Measurements from ENCODE around the gene NF2.

Gene NF2

GRCh38 chr22:29639096-29639495 lies 35.7 kb downstream of the NF2 start:
- Histone ChIP-seq H3K9ac (no peak overlapping the region), H3K27ac (no peak overlapping the region), H4K20me1 (peaks cover 39% of the 10 kb centered on the region), H3K4me2 (no peak overlapping the region), H3K4me1 (peaks cover under 1% of the 10 kb centered on the region; the same call in 1 of the 2 replicates), H3K27me3 (no peaks in the 10 kb centered on the region), H3K9me3 (peaks cover 8% of the 10 kb centered on the region; the same call in 1 of the 2 replicates), H3K36me3 (peaks cover 66% of the 10 kb centered on the region), H3K4me3 (no peak overlapping the region)
- TF ChIP-seq Cebpa-rat (IDR thresholded peaks at IDR 0.05): no peak

DNA sequence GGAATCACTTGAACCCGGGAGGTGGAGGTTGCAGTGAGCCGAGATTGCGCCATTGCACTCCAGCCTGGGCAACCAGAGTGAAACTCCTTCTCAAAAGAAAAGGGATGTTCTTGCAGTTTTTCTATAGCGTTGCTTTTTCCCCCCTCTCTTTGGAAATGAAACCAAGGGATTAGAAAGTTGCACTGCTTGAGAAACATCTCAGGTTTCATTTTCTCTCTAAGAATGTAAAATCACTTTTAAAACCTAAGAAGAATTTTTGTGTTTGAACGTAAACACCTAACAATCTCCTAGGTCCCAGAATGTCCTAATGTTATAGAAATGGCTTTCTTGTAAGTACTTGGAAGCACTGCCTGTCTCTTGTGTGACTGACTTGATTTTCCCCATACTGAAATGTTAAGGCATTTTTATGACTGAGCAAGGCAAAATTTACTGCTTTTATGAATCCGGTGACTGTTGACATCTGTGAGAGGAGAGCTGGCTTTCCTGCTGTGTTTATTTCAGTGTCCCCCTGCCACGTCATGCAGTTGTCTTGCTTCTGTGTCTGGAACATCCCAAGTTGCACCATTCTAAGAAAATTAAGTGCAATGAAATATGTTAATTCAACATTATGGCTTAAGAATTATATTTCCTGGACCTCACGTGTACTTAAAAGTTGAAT lies 37.7 kb downstream of the NF2 start:
- H3K27me3 ChIP-seq: no peaks in the 10 kb centered on the region
- H3K4me3 ChIP-seq: no peak overlapping the region
- peaks cover 8% of the 10 kb centered on the region; the same call in 1 of the 2 replicates for H3K9me3 ChIP-seq
- H3K27ac ChIP-seq: no peak overlapping the region
- H3K36me3 ChIP-seq: peaks cover 82% of the 10 kb centered on the region
- TF ChIP-seq Cebpa-rat (IDR thresholded peaks at IDR 0.05): no peak
- peaks cover 18% of the 10 kb centered on the region for H4K20me1 ChIP-seq
- H3K4me2 ChIP-seq: no peak overlapping the region
- no peaks in the 10 kb centered on the region for H3K4me1 ChIP-seq
- H3K9ac ChIP-seq: no peak overlapping the region

GRCh38 chr22:29641700-29642330 lies 38.4 kb downstream of the NF2 start:
- peaks cover 8% of the 10 kb centered on the region; the same call in 1 of the 2 replicates for H3K9me3 ChIP-seq
- TF ChIP-seq Cebpa-rat (IDR thresholded peaks at IDR 0.05): no peak
- no peaks in the 10 kb centered on the region for H3K27me3 ChIP-seq
- peaks cover 85% of the 10 kb centered on the region for H3K36me3 ChIP-seq
- H3K27ac ChIP-seq: no peak overlapping the region
- no peaks in the 10 kb centered on the region for H3K4me1 ChIP-seq
- no peak overlapping the region for H3K4me2 ChIP-seq
- H3K9ac ChIP-seq: no peak overlapping the region
- H3K4me3 ChIP-seq: no peak overlapping the region
- H4K20me1 ChIP-seq: peaks cover 11% of the 10 kb centered on the region

- Histone ChIP-seq H3K4me1 (no peaks in the 10 kb centered on the region), H4K20me1 (peaks cover 3% of the 10 kb centered on the region), H3K4me2 (no peak overlapping the region), H3K9me3 (peaks cover 8% of the 10 kb centered on the region; the same call in 1 of the 2 replicates), H3K27ac (no peak overlapping the region), H3K9ac (no peak overlapping the region), H3K36me3 (peaks cover 82% of the 10 kb centered on the region), H3K27me3 (no peaks in the 10 kb centered on the region), H3K4me3 (no peak overlapping the region)
- TF ChIP-seq Cebpa-rat (IDR thresholded peaks at IDR 0.05): no peak
Observed at GRCh38 chr22:29642694-29643093, 39.3 kb downstream of the NF2 start.

DNA sequence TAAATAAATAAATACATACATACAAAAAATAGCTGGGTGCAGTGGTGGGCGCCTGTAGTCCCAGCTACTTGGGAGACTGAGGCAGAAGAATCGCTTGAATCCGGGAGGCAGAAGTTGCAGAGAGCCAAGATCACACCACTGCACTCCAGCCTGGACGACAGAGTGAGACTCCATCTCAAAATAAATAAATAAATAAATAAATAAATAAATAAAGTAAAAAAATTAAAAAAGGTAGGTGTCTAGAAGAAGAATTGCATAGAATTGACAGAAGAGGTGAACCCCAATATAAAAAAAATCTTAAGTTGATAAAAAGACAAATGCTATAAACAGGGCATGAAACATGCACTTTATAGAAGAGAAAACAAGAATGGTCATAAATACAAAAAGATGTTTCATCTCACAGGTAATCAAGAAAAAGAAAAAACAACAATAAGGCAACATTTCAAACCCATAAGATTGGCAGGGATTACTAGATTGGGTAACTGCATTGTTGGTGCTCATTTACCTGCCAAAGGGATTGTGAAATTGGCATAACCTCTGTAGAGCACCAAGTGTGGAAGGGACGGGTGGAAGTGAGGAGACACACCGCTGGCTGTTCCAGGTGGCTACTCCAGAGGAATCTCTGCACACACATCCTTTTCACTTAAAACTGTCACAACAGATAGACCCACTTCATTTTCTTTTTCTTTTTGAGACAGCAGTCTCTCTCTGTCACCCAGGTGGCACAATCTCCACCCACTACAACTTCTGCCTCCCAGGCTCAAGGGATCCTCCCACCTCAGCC lies 44.7 kb downstream of the NF2 start:
- Histone ChIP-seq H3K36me3 (peaks cover 47% of the 10 kb centered on the region), H3K27ac (no peak overlapping the region)
- TF ChIP-seq Cebpa-rat (IDR thresholded peaks at IDR 0.05): no peak

DNA sequence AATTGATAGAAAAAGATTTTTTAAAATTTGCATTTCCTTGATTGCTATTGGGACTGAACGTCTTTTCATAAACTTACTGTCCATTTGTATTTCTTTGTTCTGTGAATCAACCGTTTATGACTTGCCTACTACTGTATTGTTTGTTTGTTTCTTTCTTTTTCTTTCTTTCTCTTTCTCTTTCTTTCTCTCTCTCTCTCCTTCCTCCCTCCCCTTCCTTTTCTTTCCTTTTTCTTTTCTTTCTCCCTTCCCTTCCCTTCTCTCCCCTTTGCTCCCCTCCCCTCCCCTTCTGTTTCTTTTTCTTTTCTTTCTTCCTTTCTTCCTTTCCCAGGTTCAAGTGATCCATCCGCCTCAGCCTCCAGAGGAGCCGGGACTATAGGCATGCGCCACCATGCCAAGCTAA lies 46.9 kb downstream of the NF2 start:
- no peaks in the 10 kb centered on the region for H3K9me3 ChIP-seq
- H4K20me1 ChIP-seq: no peaks in the 10 kb centered on the region
- H3K4me3 ChIP-seq: no peak overlapping the region
- no peak overlapping the region for H3K4me2 ChIP-seq
- H3K36me3 ChIP-seq: peaks cover 48% of the 10 kb centered on the region
- TF ChIP-seq Cebpa-rat (IDR thresholded peaks at IDR 0.05): no peak
- H3K27ac ChIP-seq: no peak overlapping the region
- H3K9ac ChIP-seq: no peak overlapping the region
- peaks cover 8% of the 10 kb centered on the region for H3K4me1 ChIP-seq
- H3K27me3 ChIP-seq: no peaks in the 10 kb centered on the region

More for the DNA sequence above, 44.7 kb downstream of the NF2 start:
- Histone ChIP-seq H3K4me1 (no peaks in the 10 kb centered on the region), H4K20me1 (no peaks in the 10 kb centered on the region), H3K4me3 (no peak overlapping the region), H3K4me2 (no peak overlapping the region), H3K9ac (no peak overlapping the region), H3K27me3 (no peaks in the 10 kb centered on the region), H3K9me3 (peaks cover 2% of the 10 kb centered on the region; the same call in 1 of the 2 replicates)

DNA sequence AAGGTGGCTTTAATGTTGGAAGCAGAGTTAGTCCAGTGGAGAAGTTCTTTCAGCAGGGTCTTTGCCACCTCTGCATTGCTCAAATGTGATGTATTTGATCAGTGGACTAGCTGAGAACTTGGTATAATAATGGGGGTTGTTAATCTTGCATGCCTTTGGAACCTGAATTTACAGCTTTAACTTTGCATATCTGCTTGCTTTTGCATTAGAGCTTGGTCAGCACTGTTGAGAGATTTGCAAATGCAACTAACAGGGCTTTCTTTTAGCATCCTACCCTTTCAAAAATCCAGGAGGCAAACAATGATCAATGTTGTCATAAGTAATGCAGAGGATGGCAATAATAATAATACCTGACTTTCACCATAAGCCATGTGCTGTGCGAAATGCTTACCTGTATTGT lies 48.2 kb downstream of the NF2 start:
- Histone ChIP-seq H4K20me1 (no peaks in the 10 kb centered on the region), H3K9me3 (no peaks in the 10 kb centered on the region), H3K4me1 (peaks cover 8% of the 10 kb centered on the region), H3K4me3 (no peak overlapping the region), H3K27ac (no peak overlapping the region), H3K27me3 (no peaks in the 10 kb centered on the region), H3K36me3 (peaks cover 49% of the 10 kb centered on the region), H3K4me2 (no peak overlapping the region), H3K9ac (no peak overlapping the region)
- TF ChIP-seq Cebpa-rat (IDR thresholded peaks at IDR 0.05): no peak

- Histone ChIP-seq H3K4me1 (peaks cover 22% of the 10 kb centered on the region), H3K27ac (no peak overlapping the region), H4K20me1 (no peaks in the 10 kb centered on the region), H3K27me3 (no peaks in the 10 kb centered on the region), H3K9ac (no peak overlapping the region), H3K4me2 (peak overlapping the region; percentile 25; the same call in 1 of the 2 replicates), H3K4me3 (no peak overlapping the region), H3K9me3 (no peaks in the 10 kb centered on the region), H3K36me3 (peaks cover 56% of the 10 kb centered on the region)
- no peak for TF ChIP-seq Cebpa-rat (IDR thresholded peaks at IDR 0.05)
Observed at GRCh38 chr22:29654420-29654819, 51.0 kb downstream of the NF2 start.

DNA sequence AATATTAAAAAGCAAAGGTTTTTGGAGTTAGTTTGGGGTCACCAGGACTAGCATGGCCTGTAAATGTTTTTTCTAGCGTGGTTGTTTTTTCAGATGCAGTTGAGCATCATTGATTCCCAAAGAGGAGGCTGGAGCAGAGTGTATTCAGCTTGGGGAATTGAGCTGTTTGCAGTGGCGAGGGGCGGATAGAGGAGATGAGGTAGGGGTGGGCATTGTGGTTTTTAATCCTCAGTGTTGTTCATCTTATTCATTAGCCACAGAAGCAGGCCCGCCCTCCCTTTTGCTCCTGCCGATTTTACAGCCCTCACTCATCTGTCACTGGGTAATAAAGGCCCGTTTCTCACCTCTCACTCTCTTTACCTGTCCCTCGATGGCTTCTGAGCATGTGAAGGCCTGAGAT lies 51.4 kb downstream of the NF2 start:
- no peak for TF ChIP-seq Cebpa-rat (IDR thresholded peaks at IDR 0.05)
- Histone ChIP-seq H3K27me3 (no peaks in the 10 kb centered on the region), H3K9ac (no peak overlapping the region), H4K20me1 (no peaks in the 10 kb centered on the region), H3K4me3 (no peak overlapping the region), H3K9me3 (no peaks in the 10 kb centered on the region), H3K36me3 (peaks cover 59% of the 10 kb centered on the region), H3K27ac (no peak overlapping the region), H3K4me1 (peaks cover 22% of the 10 kb centered on the region), H3K4me2 (peak overlapping the region; percentile 25; the same call in 1 of the 2 replicates)

DNA sequence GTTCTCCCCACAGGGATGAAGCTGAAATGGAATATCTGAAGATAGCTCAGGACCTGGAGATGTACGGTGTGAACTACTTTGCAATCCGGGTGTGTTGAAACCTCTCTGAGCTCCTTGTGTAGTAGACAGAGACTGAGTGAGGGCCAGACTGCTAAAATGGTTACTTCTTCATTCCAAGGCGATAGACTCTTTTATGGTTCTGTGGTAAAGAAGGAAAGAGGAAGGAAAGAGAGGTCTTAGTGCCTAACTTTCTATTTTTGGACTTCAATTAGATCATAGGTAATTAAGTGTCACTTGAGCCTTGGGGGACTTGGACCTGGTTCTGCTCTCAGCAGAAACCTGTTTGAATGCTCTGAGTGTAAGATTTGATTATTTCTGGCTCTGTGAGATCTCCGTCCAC lies 54.7 kb downstream of the NF2 start:
- no peaks in the 10 kb centered on the region for H3K9me3 ChIP-seq
- H3K27ac ChIP-seq: peak overlapping the region; percentile 48; the same call in 1 of the 2 replicates
- no peak overlapping the region for H3K4me3 ChIP-seq
- H3K4me1 ChIP-seq: peaks cover 35% of the 10 kb centered on the region
- H3K9ac ChIP-seq: no peak overlapping the region
- H3K27me3 ChIP-seq: no peaks in the 10 kb centered on the region
- peak overlapping the region; percentile 61 for H3K4me2 ChIP-seq
- TF ChIP-seq Cebpa-rat (IDR thresholded peaks at IDR 0.05): no peak
- peaks cover 80% of the 10 kb centered on the region for H3K36me3 ChIP-seq
- H4K20me1 ChIP-seq: no peaks in the 10 kb centered on the region
